ENCODE data around the gene SLC25A29. TPM values are rescaled to one million over a fixed set of nuclear protein-coding genes. Genes with fewer than 3 reads are reported as not detected.

SLC25A29 gene
- total and polyA plus RNA-seq, 7 experiments from 2014 or later: 0.38 to 25.6 (median 9.7) TPM

- peak overlapping the region; percentile 54 to 91 (median 81) for H3K4me3 Mint-ChIP-seq
- no peak for DNase-seq
- Histone ChIP-seq H3K4me3 (ENCODE audit: low read length) (peak overlapping the region; percentile 59), H3K4me1 (ENCODE audit: control insufficient read depth in 2 of 2, insufficient read depth in 2 of 2, low read length in 2 of 2) (peaks cover 4 to 7% of the 10 kb centered on the region in 2 donors), H3K9me3 (ENCODE audit: control insufficient read depth in 2 of 3, low read length in 3 of 3) (no peaks in the 10 kb centered on the region), H3K36me3 (ENCODE audit: control insufficient read depth in 2 of 3, insufficient read depth in 3 of 3, low read length in 3 of 3) (no peaks in the 10 kb centered on the region), H3K27ac (ENCODE audit: low read depth, low read length) (no peak overlapping the region), H3K27me3 (ENCODE audit: control insufficient read depth in 2 of 2, insufficient read depth in 2 of 2, low read length in 2 of 2) (no peaks in the 10 kb centered on the region)
- H3K9me3 Mint-ChIP-seq: no peaks in the 10 kb centered on the region
- ChIA-PET POLR2A (no interaction called here), CTCF (no interaction called here)
- H3K4me1 Mint-ChIP-seq: peaks cover 0 to 24% (median 13%) of the 10 kb centered on the region in 7 donors
- ATAC-seq: peak; percentile 4
- peaks cover 0 to 43% (median 0%) of the 10 kb centered on the region in 5 donors for H3K27me3 Mint-ChIP-seq
- no peaks in the 10 kb centered on the region for H3K36me3 Mint-ChIP-seq
- intact Hi-C loops (cut with micrococcal nuclease): loop anchor here (2.0 to 10.0 kb wide), 6 partner anchors 22 to 822 kb away; partner anchors contain the start of genes CCNK (in 1 of the 2), SETD3 (in 1 of the 2) and WDR25 (in 1 of the 2)
- peak overlapping the region in 5 of 9 donors; percentile 11 to 62 (median 32) for H3K27ac Mint-ChIP-seq
Observed at GRCh38 chr14:100306998-100307765, 938 bp upstream of the SLC25A29 start.

GRCh38 chr14:100305324-100306100 lies 732 bp downstream of the SLC25A29 start:
- peak; percentile 6 for ATAC-seq

GRCh38 chr14:100304825-100305323 lies 1.4 kb downstream of the SLC25A29 start:
- Mint-ChIP-seq H3K4me1 (peaks cover 0 to 24% (median 10%) of the 10 kb centered on the region in 7 donors), H3K9me3 (no peaks in the 10 kb centered on the region)
- intact Hi-C loops (cut with micrococcal nuclease): loop anchor here (2.0 to 10.0 kb wide), 6 partner anchors 14 to 820 kb away; partner anchors contain the start of genes CCNK (in 1 of the 2), SETD3 (in 1 of the 2) and WDR25 (in 1 of the 2)

More at GRCh38 chr14:100305324-100306100, 732 bp downstream of the SLC25A29 start:
- no peaks in the 10 kb centered on the region for H3K36me3 Mint-ChIP-seq
- no peaks in the 10 kb centered on the region for H3K9me3 Mint-ChIP-seq
- H3K9me3 ChIP-seq (ENCODE audit: control insufficient read depth in 2 of 3, low read length in 3 of 3): no peaks in the 10 kb centered on the region
- peak overlapping the region in 4 of 9 donors; percentile 49 to 88 (median 66) for H3K27ac Mint-ChIP-seq
- peak overlapping the region; percentile 83 to 95 (median 88) for H3K4me3 Mint-ChIP-seq
- peak in 4 of 9 donors; percentile 21 to 54 (median 34) for DNase-seq
- CTCF ChIA-PET: interaction anchor here (0.6 kb wide), 1 partner anchor 61 kb away, joined by 3 read pairs; no protein-coding TSS in a partner anchor
- H3K4me1 Mint-ChIP-seq: peaks cover 0 to 24% (median 10%) of the 10 kb centered on the region in 7 donors
- peak overlapping the region; percentile 59 for H3K4me3 ChIP-seq (ENCODE audit: low read length)
- intact Hi-C loops (cut with micrococcal nuclease): loop anchor here (2.0 to 10.0 kb wide), 7 partner anchors 13 to 821 kb away; partner anchors contain the start of genes WDR25 (in 2 of the 2), CCNK (in 1 of the 2) and SETD3 (in 1 of the 2)
- H3K4me1 ChIP-seq (ENCODE audit: control insufficient read depth in 2 of 2, insufficient read depth in 2 of 2, low read length in 2 of 2): peaks cover 4 to 7% of the 10 kb centered on the region in 2 donors
- H3K27me3 ChIP-seq (ENCODE audit: control insufficient read depth in 2 of 2, insufficient read depth in 2 of 2, low read length in 2 of 2): no peaks in the 10 kb centered on the region
- POLR2A ChIA-PET: interaction anchor here (0.6 kb wide), 1 partner anchor 334 kb away, joined by 3 read pairs; no protein-coding TSS in a partner anchor
- H3K36me3 ChIP-seq (ENCODE audit: control insufficient read depth in 2 of 3, insufficient read depth in 3 of 3, low read length in 3 of 3): no peaks in the 10 kb centered on the region
- H3K27me3 Mint-ChIP-seq: peaks cover 0 to 34% (median 0%) of the 10 kb centered on the region in 5 donors
- H3K27ac ChIP-seq (ENCODE audit: low read depth, low read length): peak overlapping the region; percentile 51

GRCh38 chr14:100303925-100304324 lies 2.3 kb downstream of the SLC25A29 start:
- Mint-ChIP-seq H3K36me3 (no peaks in the 10 kb centered on the region), H3K4me3 (peak overlapping the region in 4 of 10 donors; percentile 18 to 91 (median 52)), H3K4me1 (peaks cover 0 to 24% (median 10%) of the 10 kb centered on the region in 7 donors), H3K27me3 (peaks cover 0 to 31% (median 0%) of the 10 kb centered on the region in 5 donors), H3K9me3 (no peaks in the 10 kb centered on the region), H3K27ac (no peak overlapping the region)
- ATAC-seq (no peak), DNase-seq (no peak)
- Histone ChIP-seq H3K27me3 (ENCODE audit: control insufficient read depth in 2 of 2, insufficient read depth in 2 of 2, low read length in 2 of 2) (no peaks in the 10 kb centered on the region), H3K4me1 (ENCODE audit: control insufficient read depth in 2 of 2, insufficient read depth in 2 of 2, low read length in 2 of 2) (peaks cover 4 to 7% of the 10 kb centered on the region in 2 donors), H3K36me3 (ENCODE audit: control insufficient read depth in 2 of 3, insufficient read depth in 3 of 3, low read length in 3 of 3) (no peaks in the 10 kb centered on the region), H3K9me3 (ENCODE audit: control insufficient read depth in 2 of 3, low read length in 3 of 3) (no peaks in the 10 kb centered on the region), H3K4me3 (ENCODE audit: low read length) (no peak overlapping the region), H3K27ac (ENCODE audit: low read depth, low read length) (no peak overlapping the region)
- CTCF ChIA-PET: interaction anchor here (0.6 kb wide), 1 partner anchor 100 kb away, joined by 3 read pairs; no protein-coding TSS in a partner anchor
- POLR2A ChIA-PET: no interaction called here
- intact Hi-C loops (cut with micrococcal nuclease): loop anchor here (2.0 to 10.0 kb wide), 6 partner anchors 15 to 819 kb away; partner anchors contain the start of genes CCNK (in 1 of the 2), SETD3 (in 1 of the 2) and WDR25 (in 1 of the 2)

More at GRCh38 chr14:100304825-100305323, 1.4 kb downstream of the SLC25A29 start:
- Histone ChIP-seq H3K9me3 (ENCODE audit: control insufficient read depth in 2 of 3, low read length in 3 of 3) (no peaks in the 10 kb centered on the region), H3K27me3 (ENCODE audit: control insufficient read depth in 2 of 2, insufficient read depth in 2 of 2, low read length in 2 of 2) (no peaks in the 10 kb centered on the region), H3K4me3 (ENCODE audit: low read length) (peak overlapping the region; percentile 59), H3K36me3 (ENCODE audit: control insufficient read depth in 2 of 3, insufficient read depth in 3 of 3, low read length in 3 of 3) (no peaks in the 10 kb centered on the region), H3K27ac (ENCODE audit: low read depth, low read length) (peak overlapping the region; percentile 51), H3K4me1 (ENCODE audit: control insufficient read depth in 2 of 2, insufficient read depth in 2 of 2, low read length in 2 of 2) (peaks cover 4 to 7% of the 10 kb centered on the region in 2 donors)
- Mint-ChIP-seq H3K27me3 (peaks cover 0 to 34% (median 0%) of the 10 kb centered on the region in 5 donors), H3K4me3 (peak overlapping the region; percentile 83 to 95 (median 88)), H3K27ac (peak overlapping the region in 6 of 9 donors; percentile 34 to 88 (median 76)), H3K36me3 (no peaks in the 10 kb centered on the region)
- no peak for ATAC-seq
- DNase-seq: peak in 1 of 9 donors; percentile 25
- CTCF ChIA-PET: interaction anchor here (0.6 kb wide), 1 partner anchor 62 kb away, joined by 3 read pairs; no protein-coding TSS in a partner anchor
- POLR2A ChIA-PET: interaction anchor here (0.6 kb wide), 1 partner anchor 334 kb away, joined by 3 read pairs; no protein-coding TSS in a partner anchor

GRCh38 chr14:100303179-100303578 lies 3.1 kb downstream of the SLC25A29 start:
- Mint-ChIP-seq H3K4me1 (peaks cover 0 to 22% (median 10%) of the 10 kb centered on the region in 7 donors), H3K27ac (no peak overlapping the region), H3K9me3 (no peaks in the 10 kb centered on the region), H3K4me3 (no peak overlapping the region), H3K36me3 (no peaks in the 10 kb centered on the region), H3K27me3 (peaks cover 0 to 27% (median 0%) of the 10 kb centered on the region in 5 donors)
- intact Hi-C loops (cut with micrococcal nuclease): loop anchor here (10.0 kb wide), 3 partner anchors 242 to 818 kb away; partner anchors contain the start of genes CCNK (in 1 of the 2) and SETD3 (in 1 of the 2)
- Histone ChIP-seq H3K27me3 (ENCODE audit: control insufficient read depth in 2 of 2, insufficient read depth in 2 of 2, low read length in 2 of 2) (no peaks in the 10 kb centered on the region), H3K27ac (ENCODE audit: low read depth, low read length) (no peak overlapping the region), H3K36me3 (ENCODE audit: control insufficient read depth in 2 of 3, insufficient read depth in 3 of 3, low read length in 3 of 3) (no peaks in the 10 kb centered on the region), H3K9me3 (ENCODE audit: control insufficient read depth in 2 of 3, low read length in 3 of 3) (no peaks in the 10 kb centered on the region), H3K4me3 (ENCODE audit: low read length) (no peak overlapping the region), H3K4me1 (ENCODE audit: control insufficient read depth in 2 of 2, insufficient read depth in 2 of 2, low read length in 2 of 2) (peaks cover 4 to 7% of the 10 kb centered on the region in 2 donors)
- ChIA-PET POLR2A (no interaction called here), CTCF (interaction anchor here (0.7 kb wide), 1 partner anchor 9 kb away, joined by 4 read pairs; no protein-coding TSS in a partner anchor)
- ATAC-seq (no peak), DNase-seq (no peak)

All from naive thymus-derived CD4-positive, alpha-beta T cell (primary cell).